HG03135 (cell line): ENCODE measurements around the gene LY6G6C.
A peak's percentile ranks its signal among the peaks of the same experiment; 100 is the strongest.

ENCODE experiments used
- ATAC-seq: cut with Tn5 transposase; IDR thresholded peaks from one replicate; pipeline ENCODE4 v1.9.1; 2021; ENCODE audit warnings: mild to moderate bottlenecking, moderate library complexity; ENCODE audit not compliant: unreplicated experiment

Gene LY6G6C

GRCh38 chr6:31742894-31743293 is 21.3 kb upstream of the LY6G6C start:
- ATAC-seq, result no peak

GRCh38 chr6:31741815-31742214 is 20.3 kb upstream of the LY6G6C start:
- ATAC-seq, result no peak

- ATAC-seq, result no peak
These were observed 19.1 kb upstream of the LY6G6C start for GRCh38 chr6:31740397-31741223.

- ATAC-seq, result peak; percentile 69
These were observed 18.3 kb upstream of the LY6G6C start, which contains the start of gene MSH5 for GRCh38 chr6:31739639-31740396. MSH5 (plus strand) TSS chr6:31740005; CDS start chr6:31740467, 462 bp downstream.

GRCh38 chr6:31737991-31738979 is 16.7 kb upstream of the LY6G6C start:
- ATAC-seq, result no peak

GRCh38 chr6:31737315-31737990 is 15.9 kb upstream of the LY6G6C start:
- no peak for ATAC-seq

GRCh38 chr6:31736768-31737314 is 15.3 kb upstream of the LY6G6C start:
- no peak for ATAC-seq

GRCh38 chr6:31736021-31736767 is 14.6 kb upstream of the LY6G6C start, which contains the start of gene CLIC1:
CLIC1 (minus strand) TSS chr6:31736530; CDS start chr6:31736300, 230 bp downstream.
- no peak for ATAC-seq

GRCh38 chr6:31734821-31735406 is 13.4 kb upstream of the LY6G6C start:
- no peak for ATAC-seq

GRCh38 chr6:31734247-31734820 is 12.8 kb upstream of the LY6G6C start:
- ATAC-seq, result no peak

- ATAC-seq, result no peak
These were observed 12.2 kb upstream of the LY6G6C start for GRCh38 chr6:31733734-31734133.

GRCh38 chr6:31732029-31732428 is 10.5 kb upstream of the LY6G6C start:
- ATAC-seq, result no peak

GRCh38 chr6:31730631-31731086 is 9.1 kb upstream of the LY6G6C start:
- no peak for ATAC-seq

GRCh38 chr6:31729979-31730630 is 8.6 kb upstream of the LY6G6C start:
- ATAC-seq, result no peak

GRCh38 chr6:31729515-31729978 is 8.0 kb upstream of the LY6G6C start:
- ATAC-seq, result no peak

GRCh38 chr6:31728767-31729514 is 7.4 kb upstream of the LY6G6C start, which contains the start of gene DDAH2:
DDAH2 (minus strand) TSS chr6:31729299; CDS start chr6:31729161, 138 bp downstream.
- no peak for ATAC-seq
